HepG2 (cell line): Measurements from ENCODE around the gene CAMTA1.

ENCODE experiments used
- BHLHE40 ChIP-seq: IDR thresholded peaks from 2 replicates; pipeline ENCODE4 v1.6.1; 2011; ENCODE audit warnings: low read length, improper control_type of control experiment
- KDM1A ChIP-seq: IDR thresholded peaks from 2 replicates; pipeline ENCODE4 v1.6.1; 2016; ENCODE audit warnings: missing compliant biosample characterization
- MXI1 ChIP-seq: IDR thresholded peaks from 3 replicates; pipeline ENCODE4 v1.6.1; 2012; ENCODE audit warnings: low read depth, low read length, inconsistent platforms, borderline replicate concordance
- NFIC ChIP-seq: IDR thresholded peaks from 2 replicates; pipeline ENCODE4 v1.6.1; 2012; ENCODE audit warnings: mild to moderate bottlenecking, low read length, inconsistent platforms
- POLR2A ChIP-seq, 2 experiments: IDR thresholded peaks; 2 replicates each; pipeline ENCODE4 v1.6.1; 2011; ENCODE audit warnings: low read depth in 2 of 2, low read length in 2 of 2, mild to moderate bottlenecking in 1 of 2, moderate library complexity in 1 of 2; ENCODE audit not compliant: insufficient read depth in 1 of 2
- RCOR2 ChIP-seq: IDR thresholded peaks from 2 replicates; pipeline ENCODE4 v1.6.1; 2016; ENCODE audit warnings: missing biosample characterization, missing genetic modification reagents
- SIN3A ChIP-seq: IDR thresholded peaks from 2 replicates; pipeline ENCODE4 v1.6.1; 2011; ENCODE audit warnings: low read depth, mild to moderate bottlenecking, control low read depth, low read length, borderline replicate concordance
- TF ChIP-seq, protein P1 (sequence below): IDR thresholded peaks from 2 replicates; pipeline ENCODE4 v1.6.1; 2012; ENCODE audit warnings: inconsistent platforms
- TF ChIP-seq, protein P2 (sequence below): sonication (generic); formaldehyde crosslinking; IDR thresholded peaks from 2 replicates; pipeline ENCODE4 v1.5.0; 2020; ENCODE audit warnings: mild to moderate bottlenecking, missing genetic modification reagents, moderate library complexity
- TF ChIP-seq, protein P3 (sequence below): sonication (generic); formaldehyde crosslinking; IDR thresholded peaks from 2 replicates; pipeline ENCODE4 v1.5.1; 2020; ENCODE audit warnings: mild to moderate bottlenecking, missing genetic modification reagents
- TF ChIP-seq, protein P4 (sequence below): sonication (generic); formaldehyde crosslinking; IDR thresholded peaks from 2 replicates; pipeline ENCODE4 v1.4.0; 2020; ENCODE audit warnings: missing genetic modification reagents

- TF ChIP-seq, protein P1, sequence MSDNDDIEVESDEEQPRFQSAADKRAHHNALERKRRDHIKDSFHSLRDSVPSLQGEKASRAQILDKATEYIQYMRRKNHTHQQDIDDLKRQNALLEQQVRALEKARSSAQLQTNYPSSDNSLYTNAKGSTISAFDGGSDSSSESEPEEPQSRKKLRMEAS, result no peak
- TF ChIP-seq, protein P2, sequence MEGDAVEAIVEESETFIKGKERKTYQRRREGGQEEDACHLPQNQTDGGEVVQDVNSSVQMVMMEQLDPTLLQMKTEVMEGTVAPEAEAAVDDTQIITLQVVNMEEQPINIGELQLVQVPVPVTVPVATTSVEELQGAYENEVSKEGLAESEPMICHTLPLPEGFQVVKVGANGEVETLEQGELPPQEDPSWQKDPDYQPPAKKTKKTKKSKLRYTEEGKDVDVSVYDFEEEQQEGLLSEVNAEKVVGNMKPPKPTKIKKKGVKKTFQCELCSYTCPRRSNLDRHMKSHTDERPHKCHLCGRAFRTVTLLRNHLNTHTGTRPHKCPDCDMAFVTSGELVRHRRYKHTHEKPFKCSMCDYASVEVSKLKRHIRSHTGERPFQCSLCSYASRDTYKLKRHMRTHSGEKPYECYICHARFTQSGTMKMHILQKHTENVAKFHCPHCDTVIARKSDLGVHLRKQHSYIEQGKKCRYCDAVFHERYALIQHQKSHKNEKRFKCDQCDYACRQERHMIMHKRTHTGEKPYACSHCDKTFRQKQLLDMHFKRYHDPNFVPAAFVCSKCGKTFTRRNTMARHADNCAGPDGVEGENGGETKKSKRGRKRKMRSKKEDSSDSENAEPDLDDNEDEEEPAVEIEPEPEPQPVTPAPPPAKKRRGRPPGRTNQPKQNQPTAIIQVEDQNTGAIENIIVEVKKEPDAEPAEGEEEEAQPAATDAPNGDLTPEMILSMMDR (CRISPR knock-in tag), result no peak
- no peak for TF ChIP-seq BHLHE40
- no peak for TF ChIP-seq KDM1A (CRISPR knock-in tag)
- TF ChIP-seq NFIC, result no peak
- TF ChIP-seq POLR2A (IDR thresholded peaks at IDR 0.05; ENCODE audit: insufficient read depth in 1 of 2, low read depth in 2 of 2, low read length in 2 of 2), result no peak
- TF ChIP-seq, protein P3, sequence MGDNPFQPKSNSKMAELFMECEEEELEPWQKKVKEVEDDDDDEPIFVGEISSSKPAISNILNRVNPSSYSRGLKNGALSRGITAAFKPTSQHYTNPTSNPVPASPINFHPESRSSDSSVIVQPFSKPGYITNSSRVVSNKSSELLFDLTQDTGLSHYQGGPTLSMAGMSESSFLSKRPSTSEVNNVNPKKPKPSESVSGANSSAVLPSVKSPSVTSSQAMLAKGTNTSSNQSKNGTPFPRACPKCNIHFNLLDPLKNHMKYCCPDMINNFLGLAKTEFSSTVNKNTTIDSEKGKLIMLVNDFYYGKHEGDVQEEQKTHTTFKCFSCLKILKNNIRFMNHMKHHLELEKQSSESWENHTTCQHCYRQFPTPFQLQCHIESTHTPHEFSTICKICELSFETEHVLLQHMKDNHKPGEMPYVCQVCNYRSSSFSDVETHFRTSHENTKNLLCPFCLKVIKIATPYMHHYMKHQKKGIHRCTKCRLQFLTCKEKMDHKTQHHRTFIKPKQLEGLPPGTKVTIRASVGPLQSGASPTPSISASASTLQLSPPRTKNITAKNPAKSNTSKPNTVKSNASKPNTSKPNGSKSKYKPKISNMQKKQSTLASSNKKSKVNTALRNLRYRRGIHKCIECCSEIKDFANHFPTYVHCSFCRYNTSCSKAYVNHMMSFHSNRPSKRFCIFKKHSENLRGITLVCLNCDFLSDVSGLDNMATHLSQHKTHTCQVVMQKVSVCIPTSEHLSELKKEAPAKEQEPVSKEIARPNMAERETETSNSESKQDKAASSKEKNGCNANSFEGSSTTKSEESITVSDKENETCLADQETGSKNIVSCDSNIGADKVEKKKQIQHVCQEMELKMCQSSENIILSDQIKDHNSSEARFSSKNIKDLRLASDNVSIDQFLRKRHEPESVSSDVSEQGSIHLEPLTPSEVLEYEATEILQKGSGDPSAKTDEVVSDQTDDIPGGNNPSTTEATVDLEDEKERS (CRISPR knock-in tag), result no peak
- TF ChIP-seq RCOR2, result no peak
- TF ChIP-seq MXI1, result no peak
- no peak for TF ChIP-seq SIN3A
- TF ChIP-seq, protein P4, sequence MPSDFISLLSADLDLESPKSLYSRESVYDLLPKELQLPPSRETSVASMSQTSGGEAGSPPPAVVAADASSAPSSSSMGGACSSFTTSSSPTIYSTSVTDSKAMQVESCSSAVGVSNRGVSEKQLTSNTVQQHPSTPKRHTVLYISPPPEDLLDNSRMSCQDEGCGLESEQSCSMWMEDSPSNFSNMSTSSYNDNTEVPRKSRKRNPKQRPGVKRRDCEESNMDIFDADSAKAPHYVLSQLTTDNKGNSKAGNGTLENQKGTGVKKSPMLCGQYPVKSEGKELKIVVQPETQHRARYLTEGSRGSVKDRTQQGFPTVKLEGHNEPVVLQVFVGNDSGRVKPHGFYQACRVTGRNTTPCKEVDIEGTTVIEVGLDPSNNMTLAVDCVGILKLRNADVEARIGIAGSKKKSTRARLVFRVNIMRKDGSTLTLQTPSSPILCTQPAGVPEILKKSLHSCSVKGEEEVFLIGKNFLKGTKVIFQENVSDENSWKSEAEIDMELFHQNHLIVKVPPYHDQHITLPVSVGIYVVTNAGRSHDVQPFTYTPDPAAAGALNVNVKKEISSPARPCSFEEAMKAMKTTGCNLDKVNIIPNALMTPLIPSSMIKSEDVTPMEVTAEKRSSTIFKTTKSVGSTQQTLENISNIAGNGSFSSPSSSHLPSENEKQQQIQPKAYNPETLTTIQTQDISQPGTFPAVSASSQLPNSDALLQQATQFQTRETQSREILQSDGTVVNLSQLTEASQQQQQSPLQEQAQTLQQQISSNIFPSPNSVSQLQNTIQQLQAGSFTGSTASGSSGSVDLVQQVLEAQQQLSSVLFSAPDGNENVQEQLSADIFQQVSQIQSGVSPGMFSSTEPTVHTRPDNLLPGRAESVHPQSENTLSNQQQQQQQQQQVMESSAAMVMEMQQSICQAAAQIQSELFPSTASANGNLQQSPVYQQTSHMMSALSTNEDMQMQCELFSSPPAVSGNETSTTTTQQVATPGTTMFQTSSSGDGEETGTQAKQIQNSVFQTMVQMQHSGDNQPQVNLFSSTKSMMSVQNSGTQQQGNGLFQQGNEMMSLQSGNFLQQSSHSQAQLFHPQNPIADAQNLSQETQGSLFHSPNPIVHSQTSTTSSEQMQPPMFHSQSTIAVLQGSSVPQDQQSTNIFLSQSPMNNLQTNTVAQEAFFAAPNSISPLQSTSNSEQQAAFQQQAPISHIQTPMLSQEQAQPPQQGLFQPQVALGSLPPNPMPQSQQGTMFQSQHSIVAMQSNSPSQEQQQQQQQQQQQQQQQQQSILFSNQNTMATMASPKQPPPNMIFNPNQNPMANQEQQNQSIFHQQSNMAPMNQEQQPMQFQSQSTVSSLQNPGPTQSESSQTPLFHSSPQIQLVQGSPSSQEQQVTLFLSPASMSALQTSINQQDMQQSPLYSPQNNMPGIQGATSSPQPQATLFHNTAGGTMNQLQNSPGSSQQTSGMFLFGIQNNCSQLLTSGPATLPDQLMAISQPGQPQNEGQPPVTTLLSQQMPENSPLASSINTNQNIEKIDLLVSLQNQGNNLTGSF (CRISPR knock-in tag), result no peak
Observed at GRCh38 chr1:7749126-7749525, 963.9 kb downstream of the CAMTA1 start.
